Endothelial cell of umbilical vein (primary cell): ENCODE data around the gene ZG16B.

Source experiments
- EZH2 ChIP-seq: IDR thresholded peaks from 2 replicates; pipeline ENCODE4 v1.6.1; 2012; ENCODE audit warnings: borderline replicate concordance, low read depth, mild to moderate bottlenecking, moderate library complexity, low read length, inconsistent platforms; ENCODE audit not compliant: severe bottlenecking
- FOS ChIP-seq: IDR thresholded peaks from 2 replicates; pipeline ENCODE4 v1.6.1; 2011; ENCODE audit warnings: mild to moderate bottlenecking, low read length, moderate library complexity, borderline replicate concordance; ENCODE audit not compliant: insufficient read depth
- GATA2 ChIP-seq: IDR thresholded peaks from 2 replicates; pipeline ENCODE4 v1.7.0; 2011; ENCODE audit warnings: low read depth, mild to moderate bottlenecking, moderate library complexity, mixed read lengths, low read length; ENCODE audit not compliant: insufficient read length, insufficient read depth
- JUN ChIP-seq: IDR thresholded peaks from 2 replicates; pipeline ENCODE4 v1.6.1; 2011; ENCODE audit warnings: borderline replicate concordance, low read depth; ENCODE audit not compliant: insufficient read length, insufficient read depth
- MYC ChIP-seq: IDR thresholded peaks from one replicate; pipeline ENCODE4 v1.6.1; 2011; ENCODE audit warnings: mild to moderate bottlenecking, low read depth, low read length
- POLR2A ChIP-seq: IDR thresholded peaks from 2 replicates; pipeline ENCODE4 v1.6.1; 2012; ENCODE audit warnings: low read depth, mild to moderate bottlenecking, control low read depth, low read length
- POLR2AphosphoS5 ChIP-seq: IDR thresholded peaks from 2 replicates; pipeline ENCODE4 v1.6.1; 2012; ENCODE audit warnings: low read depth, mild to moderate bottlenecking, control low read depth, low read length, moderate library complexity; ENCODE audit not compliant: insufficient read depth
- TF ChIP-seq, protein P1 (sequence below), 2 donors: IDR thresholded peaks; 1 replicate in 1 of 2; 2 replicates in 1 of 2; pipeline ENCODE4 v1.5.1; 2011; ENCODE audit warnings: low read length in 2 of 2, mild to moderate bottlenecking in 2 of 2, moderate library complexity in 2 of 2, control low read depth in 1 of 2, inconsistent platforms in 1 of 2, low read depth in 1 of 2; ENCODE audit not compliant: insufficient read depth in 1 of 2; ENCODE audit errors: extremely low read depth in 1 of 2
- TF ChIP-seq, protein P2 (sequence below): IDR thresholded peaks from 2 replicates; pipeline ENCODE4 v1.6.1; 2011; ENCODE audit not compliant: insufficient read depth, insufficient read length

DNA sequence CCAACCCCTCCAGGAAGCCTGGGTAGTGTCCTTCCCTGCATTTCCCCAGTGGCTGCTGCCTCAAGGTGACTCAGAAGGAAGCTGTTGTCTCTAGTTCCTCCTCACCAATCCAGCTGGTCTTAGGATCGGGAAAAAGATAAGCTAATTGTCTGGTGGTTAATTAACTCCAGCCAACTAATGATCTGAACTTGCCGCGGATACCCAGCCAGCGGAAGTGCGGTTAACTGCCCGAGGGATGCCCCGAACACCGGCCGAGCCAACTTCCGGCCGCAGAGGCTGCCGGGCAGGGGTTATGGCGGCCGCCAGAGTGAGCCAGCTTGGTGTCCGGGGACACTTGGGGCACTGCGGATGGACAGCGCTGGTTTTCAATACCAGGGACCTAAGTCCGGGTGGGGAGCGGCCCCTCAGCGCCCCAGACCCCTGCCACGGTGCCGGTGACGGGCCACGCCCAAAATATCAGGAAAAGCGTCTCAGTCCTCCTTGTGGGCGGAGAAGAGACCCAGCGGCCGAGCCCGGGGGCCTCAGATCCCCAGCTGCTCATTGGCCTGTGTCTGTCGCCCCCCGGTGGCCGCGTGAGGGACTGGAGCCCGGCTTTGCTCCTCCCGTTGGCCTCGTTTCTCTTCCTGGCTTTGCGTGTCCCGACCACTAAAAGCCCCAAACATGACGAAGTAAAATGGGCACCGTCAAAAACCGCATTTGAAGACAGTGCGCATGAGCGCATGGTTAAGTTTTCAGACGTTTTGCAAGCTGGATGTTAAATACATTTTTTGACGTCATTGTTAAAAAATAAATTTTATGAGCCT, 38.1 kb downstream of the ZG16B start:
- TF ChIP-seq, protein P1, sequence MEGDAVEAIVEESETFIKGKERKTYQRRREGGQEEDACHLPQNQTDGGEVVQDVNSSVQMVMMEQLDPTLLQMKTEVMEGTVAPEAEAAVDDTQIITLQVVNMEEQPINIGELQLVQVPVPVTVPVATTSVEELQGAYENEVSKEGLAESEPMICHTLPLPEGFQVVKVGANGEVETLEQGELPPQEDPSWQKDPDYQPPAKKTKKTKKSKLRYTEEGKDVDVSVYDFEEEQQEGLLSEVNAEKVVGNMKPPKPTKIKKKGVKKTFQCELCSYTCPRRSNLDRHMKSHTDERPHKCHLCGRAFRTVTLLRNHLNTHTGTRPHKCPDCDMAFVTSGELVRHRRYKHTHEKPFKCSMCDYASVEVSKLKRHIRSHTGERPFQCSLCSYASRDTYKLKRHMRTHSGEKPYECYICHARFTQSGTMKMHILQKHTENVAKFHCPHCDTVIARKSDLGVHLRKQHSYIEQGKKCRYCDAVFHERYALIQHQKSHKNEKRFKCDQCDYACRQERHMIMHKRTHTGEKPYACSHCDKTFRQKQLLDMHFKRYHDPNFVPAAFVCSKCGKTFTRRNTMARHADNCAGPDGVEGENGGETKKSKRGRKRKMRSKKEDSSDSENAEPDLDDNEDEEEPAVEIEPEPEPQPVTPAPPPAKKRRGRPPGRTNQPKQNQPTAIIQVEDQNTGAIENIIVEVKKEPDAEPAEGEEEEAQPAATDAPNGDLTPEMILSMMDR (IDR thresholded peaks at IDR 0.05; ENCODE audit: extremely low read depth in 1 of 2, insufficient read depth in 1 of 2, low read depth in 1 of 2, low read length in 2 of 2): peak; percentile 99
- TF ChIP-seq MYC (no peak), JUN (no peak), EZH2 (no peak), POLR2A (peak; percentile 76), POLR2AphosphoS5 (peak; percentile 98), FOS (peak; percentile 60), GATA2 (peak; percentile 95)
- TF ChIP-seq, protein P2, sequence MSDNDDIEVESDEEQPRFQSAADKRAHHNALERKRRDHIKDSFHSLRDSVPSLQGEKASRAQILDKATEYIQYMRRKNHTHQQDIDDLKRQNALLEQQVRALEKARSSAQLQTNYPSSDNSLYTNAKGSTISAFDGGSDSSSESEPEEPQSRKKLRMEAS: no peak
